GM19397 (cell line): ENCODE measurements around the gene PATL2.
"Not testable (repeated sequence)": the region's sequence is repeated elsewhere in the genome, so short reads cannot be mapped to it uniquely, and the experiment has no call there.

Source experiments
- ATAC-seq: cut with Tn5 transposase; IDR thresholded peaks from one replicate; pipeline ENCODE4 v1.9.1; 2021; ENCODE audit warnings: mild to moderate bottlenecking, moderate library complexity; ENCODE audit not compliant: unreplicated experiment

The PATL2 gene

DNA sequence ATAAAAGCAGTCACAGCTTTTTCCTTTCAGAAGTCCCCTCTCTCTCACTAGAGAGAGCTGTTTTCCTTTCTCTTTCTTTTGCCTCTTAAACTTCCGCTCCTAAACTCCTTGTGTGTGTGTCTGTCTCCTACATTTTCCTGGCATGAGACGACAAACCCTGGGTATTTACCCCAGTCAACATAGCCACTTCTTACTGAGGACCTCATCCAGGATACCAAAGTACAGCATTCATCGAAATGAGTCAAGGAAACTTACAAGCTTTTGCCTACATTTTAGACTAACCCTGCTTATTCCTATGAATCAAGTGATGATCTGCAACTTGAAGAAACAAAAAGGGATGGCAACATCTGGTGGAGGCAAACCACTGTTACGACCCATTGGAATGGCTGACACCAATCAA is 16.7 kb downstream of the PATL2 start:
- no peak for ATAC-seq

DNA sequence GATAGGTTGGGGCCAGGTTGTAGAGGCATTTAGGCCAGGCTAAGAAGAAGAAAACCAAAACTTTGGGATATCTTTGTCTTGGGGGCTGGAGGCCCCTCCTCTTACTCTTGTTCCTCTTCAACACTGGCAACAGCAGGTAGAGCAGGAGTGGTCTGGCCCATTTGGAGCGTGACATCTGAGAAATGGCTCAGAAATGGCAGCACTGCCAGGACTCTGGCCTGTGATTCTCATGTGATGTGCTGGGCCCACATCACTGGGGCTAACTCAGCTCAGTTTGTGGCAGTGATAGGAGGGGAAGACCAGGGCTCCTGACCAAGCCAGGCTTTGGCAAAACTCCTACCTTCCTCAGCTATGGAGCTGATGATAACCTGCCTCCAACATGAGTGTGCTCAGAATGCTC is 18.5 kb downstream of the PATL2 start:
- no peak for ATAC-seq

DNA sequence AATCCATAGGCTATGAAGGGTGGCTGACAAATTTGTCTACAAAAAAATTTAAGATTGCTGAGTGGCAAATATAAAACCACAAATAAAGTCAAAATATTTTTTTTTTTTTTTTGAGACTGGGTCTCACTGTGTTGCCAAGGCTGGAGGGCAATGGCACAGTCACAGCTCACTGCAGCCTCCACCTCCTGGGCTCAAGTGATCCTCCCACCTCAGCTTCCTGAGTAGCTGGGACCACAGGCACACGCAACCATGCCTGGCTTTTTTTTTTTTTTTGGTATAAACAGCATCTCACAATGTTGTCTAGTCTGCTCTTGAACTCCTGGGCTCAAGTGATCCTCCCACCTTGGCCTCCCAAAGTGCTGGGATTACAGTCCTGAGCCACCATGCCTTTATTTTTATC is 20.9 kb downstream of the PATL2 start:
- ATAC-seq, result not testable (repeated sequence)

DNA sequence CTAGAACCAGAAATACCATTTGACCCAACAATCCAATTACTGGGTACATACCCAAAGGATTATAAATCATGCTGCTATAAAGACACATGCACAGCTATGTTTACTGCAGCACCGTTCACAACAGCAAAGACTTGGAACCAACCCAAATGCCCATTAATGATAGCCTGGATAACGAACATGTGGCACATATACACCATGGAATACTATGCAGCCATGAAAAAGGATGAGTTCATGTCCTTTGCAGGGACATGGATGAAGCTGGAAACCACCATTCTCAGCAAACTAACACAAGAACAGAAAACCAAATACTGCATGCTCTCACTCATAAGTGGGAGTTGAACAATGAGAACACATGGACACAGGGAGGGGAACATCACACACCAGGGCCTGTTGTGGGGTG is 21.8 kb downstream of the PATL2 start:
- ATAC-seq, result not testable (repeated sequence)

DNA sequence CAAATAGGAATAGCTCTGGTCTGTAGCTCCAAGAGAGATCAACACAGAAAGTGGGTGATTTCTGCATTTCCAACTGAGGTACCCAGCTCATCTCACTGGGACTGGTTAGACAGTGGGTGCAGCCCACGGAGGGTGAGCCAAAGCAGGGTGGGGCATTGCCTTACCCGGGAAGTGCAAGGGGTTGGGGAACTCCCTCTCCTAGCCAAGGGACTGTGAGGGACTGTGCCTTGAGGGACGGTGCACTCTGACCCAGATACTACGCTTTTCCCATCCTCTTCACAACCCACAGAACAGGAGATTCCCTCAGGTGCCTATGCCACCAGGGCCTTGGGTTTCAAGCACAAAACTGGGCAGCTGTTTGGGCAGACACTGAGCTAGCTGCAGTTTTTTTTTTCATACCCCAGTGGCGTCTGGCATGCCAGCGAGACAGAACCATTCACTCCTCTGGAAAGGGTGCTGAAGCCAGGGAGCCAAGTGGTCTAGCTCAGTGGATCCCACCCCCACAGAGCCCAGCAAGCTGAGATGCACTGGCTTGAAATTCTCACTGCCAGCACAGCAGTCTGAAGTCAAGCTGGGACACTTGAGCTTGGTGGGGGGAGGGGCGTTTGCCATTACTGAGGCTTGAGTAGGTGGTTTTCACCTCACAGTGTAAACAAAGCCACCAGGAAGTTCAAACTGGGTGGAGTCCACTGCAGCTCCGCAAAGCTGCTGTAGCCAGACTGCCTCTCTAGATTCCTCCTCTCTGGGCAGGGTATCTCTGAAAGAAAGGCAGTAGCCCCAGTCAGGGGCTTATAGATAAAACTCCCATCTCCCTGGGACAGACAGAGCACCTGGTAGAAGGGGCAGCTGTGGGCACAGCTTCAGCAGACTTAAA is 28.1 kb downstream of the PATL2 start:
- ATAC-seq, result not testable (repeated sequence)

DNA sequence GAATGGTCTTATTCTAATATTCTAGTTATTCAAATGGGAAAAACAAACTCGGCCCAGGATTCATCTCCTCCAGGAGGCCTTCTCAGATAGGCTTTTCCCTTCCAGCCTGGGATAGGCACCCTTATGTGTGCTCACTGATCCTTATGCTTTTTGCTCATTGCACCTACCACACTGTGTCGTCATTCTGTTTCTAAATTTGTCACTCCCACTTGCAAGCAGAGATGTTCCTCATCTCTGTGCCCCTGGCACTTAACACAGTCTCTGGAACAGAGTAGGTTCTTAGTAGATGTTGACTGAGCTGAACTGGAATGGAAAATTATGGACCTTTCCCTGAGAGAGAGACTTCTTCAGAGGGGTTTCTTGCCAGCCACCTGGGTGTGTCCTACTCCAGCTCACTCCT is 28.9 kb downstream of the PATL2 start:
- no peak for ATAC-seq

DNA sequence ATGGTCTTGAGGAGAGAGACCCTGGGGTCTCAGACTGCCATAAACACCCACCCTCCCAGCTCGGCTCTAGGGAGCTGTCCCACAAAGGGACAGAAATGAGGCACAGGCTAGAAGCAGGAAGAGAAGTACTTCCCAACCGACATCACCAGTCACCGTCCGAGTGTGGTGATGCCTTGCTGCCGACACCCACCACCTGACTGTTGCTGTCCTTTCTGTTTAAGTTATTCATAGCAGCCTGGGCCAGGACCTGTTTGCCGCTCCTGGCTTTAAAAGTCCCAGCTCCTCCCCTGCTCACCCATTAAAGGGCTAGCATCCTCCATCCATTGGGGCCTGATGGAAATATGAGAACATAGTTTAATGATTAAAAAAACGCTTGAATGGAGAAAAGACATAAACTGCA is 34.4 kb downstream of the PATL2 start:
- no peak for ATAC-seq

DNA sequence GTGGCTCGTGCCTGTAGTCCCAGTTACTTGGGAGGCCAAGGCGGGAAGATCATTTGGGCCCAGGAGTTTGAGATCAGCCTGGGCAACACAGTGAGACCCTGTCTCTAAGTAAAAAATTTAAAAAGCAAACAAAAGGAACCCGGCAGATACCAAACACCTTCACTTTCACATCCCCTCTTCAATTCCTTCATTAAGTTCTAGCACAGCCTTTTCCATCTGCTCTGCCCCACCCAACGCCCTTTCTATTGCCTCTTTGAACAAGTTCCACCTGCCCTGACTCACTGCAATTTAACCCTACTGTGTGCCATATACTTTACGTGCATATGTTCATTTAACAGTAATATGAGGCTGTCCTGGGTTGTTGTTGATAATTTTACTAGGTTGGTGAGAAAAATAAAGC is 35.2 kb downstream of the PATL2 start:
- no peak for ATAC-seq

DNA sequence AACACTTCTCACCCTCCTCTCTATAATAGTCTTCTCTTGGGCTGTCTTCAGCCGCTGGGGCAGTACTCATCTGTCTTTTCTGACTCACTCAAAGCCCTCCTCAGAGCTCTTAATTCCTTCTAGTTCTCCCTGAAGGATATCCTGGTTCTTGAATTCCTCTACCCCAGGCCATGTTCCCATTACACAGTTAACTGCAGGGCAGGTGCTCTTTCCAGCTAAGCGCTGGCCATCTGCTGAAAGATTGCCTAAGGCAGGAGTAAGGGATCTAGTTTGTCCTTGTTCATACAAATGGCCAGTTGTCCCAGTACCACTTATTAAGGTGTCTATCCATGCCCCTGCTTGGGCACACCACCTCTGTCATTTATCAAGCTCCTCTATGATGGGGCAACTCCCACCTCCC is 37.5 kb downstream of the PATL2 start:
- no peak for ATAC-seq

DNA sequence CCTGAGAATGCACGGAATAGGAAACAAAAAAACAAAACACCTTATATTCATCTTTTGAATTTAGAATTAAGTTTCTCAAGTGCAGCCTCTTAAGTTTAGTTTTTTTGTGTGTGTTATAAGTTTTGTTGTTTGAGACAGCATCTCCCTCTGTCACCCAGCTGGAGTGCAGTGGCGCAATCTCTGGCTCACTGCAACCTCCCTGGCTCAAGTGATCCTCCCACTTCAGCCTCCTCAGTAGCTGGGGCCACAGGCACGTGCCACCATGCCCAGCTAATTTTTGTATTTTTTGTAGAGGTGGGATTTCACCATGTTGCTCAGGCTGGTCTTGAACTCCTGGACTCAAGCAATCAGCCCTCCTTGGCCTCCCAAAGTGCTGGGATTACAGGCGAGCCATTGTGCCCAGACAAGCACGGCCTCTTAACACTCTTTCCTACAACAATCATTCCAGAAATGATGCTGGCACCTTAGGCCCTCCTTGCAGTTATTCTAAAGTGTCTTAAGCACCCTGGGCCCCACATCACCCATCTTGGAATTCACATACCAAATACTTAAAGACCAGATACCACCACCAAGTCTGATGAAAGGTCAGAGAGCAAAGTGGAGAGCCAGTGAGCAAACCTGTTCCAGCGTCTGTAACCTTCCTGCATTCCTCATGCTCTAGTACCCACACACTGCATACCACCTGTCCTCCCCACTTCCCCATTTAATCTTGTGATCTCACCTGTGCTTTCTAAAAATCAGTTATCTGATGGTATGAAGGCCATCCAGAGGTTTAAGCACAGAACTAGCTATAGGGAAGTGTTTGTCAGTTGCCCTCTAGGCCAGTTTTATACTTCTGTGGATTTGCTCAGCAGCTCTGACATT is 40.8 kb downstream of the PATL2 start:
- no peak for ATAC-seq

DNA sequence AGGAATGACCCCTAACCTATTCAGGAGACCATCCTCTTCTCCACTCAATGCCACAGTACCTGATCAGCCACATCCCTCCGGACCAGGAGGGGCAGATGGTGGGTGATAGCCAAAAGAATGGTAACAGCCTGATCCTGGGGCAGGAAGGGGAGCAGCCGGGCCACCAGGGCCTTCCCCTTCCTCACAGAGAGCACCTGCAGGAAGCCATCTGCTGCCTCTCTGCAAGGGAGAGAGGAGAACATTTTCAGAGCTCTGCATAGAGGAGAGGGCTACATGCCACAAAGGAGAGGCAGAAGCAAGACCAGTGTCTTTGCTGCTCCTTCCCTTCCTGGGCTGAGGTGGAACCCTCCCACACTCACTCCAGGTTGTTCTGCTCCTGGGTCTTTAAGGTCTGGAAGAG is 42.2 kb downstream of the PATL2 start:
- no peak for ATAC-seq

DNA sequence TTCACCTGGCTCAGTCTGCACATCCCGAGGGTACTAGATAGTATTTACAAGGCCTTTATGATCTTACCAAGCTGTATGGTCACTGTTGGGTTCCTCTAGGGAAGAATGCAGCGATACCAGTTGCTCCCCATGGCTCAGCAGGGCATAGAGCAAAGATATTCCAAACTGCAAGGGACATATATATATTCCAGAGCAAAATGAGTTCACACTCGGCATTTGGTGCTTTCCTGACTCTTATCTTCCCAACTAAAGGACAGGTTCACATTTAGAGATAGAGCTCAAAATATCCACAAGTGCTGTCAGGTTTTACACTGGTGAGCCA is 44.1 kb downstream of the PATL2 start:
- no peak for ATAC-seq

DNA sequence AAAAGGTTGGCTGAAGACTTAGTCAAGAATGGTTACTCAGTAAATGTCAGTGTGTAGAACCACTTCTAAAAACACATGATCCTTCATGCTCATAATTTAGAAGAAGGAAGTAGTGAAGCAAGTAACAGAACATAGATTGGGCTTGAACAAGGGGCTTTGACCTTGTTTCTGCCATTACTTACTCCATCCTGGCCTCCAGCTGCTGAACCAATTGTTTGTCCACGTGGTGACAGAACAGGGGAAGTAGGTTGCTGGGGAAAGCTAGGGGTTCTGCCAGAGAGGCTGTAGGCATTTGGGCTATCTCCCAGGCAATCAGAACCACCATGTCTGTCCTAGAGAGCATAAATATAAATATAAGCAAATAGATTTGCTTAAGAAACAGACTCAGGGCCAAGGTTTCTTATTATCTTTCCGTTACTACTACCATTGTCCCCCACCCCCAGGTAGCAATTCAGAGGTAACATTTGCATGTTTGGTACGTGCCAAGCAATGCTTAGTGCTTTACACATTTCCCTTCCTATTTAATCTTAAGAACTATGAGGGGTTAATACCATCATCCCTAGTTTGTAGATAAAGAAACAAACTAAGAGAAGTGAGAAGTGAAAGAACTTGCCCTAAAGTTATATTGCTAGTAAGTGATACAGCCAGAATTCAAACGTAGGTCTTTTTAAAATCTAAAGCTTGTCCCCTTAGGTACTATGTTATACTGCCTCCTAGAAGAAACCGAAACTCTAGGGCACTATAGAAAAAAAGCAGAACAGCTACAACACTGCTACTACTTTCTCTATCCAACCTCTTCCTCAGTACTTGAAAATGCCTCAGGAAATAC is 44.7 kb downstream of the PATL2 start:
- no peak for ATAC-seq

DNA sequence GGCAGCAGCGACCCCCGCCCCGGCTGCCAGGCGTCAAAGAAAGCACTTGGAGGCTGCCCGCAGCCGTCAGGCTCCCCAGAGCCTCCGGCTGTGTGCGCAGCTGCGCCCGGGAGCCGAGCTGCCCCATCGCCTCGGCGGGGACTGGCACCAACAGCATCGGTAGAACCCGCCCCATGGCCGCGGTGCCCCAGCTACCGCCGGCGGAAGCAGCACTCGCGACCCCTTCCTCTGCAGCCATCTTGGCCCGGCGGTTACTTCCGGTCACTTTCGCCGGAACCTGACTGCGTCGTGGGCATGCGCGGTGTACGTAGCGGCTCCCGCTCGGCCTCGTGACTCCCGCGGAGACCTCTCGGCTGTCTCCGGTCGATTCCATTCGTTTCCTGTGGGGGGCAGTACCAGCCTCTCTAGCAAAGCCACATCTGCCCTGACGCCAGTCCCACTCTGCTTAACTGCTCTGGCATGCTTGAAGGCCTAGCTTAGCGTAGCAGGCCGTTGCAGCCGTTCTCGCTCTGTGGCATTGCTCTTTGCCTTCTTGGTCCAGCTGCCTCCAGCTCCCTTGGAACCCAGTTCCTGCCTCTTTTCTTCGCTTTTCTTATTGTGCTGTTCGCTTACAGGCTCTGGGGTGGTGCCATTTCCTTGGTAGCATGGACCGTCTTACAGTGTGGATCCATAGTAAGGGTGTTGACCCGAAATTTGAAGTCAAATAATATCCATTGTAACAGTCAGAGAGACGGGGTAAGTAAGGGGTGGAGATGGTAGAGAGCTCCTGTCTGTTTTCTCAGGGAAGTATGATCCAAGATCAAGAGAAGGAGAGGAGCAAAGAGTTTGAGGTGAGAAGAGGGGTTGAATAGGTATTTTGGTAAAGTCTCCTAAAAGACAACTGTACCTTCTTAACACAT is 47.5 kb downstream of the PATL2 start, which contains the start of gene SPG11:
Gene SPG11 (minus strand): TSS at position 253 of the 899 bp plus-strand sequence. CDS start 15 bp downstream, at position 238.
- ATAC-seq, result peak; percentile 83

DNA sequence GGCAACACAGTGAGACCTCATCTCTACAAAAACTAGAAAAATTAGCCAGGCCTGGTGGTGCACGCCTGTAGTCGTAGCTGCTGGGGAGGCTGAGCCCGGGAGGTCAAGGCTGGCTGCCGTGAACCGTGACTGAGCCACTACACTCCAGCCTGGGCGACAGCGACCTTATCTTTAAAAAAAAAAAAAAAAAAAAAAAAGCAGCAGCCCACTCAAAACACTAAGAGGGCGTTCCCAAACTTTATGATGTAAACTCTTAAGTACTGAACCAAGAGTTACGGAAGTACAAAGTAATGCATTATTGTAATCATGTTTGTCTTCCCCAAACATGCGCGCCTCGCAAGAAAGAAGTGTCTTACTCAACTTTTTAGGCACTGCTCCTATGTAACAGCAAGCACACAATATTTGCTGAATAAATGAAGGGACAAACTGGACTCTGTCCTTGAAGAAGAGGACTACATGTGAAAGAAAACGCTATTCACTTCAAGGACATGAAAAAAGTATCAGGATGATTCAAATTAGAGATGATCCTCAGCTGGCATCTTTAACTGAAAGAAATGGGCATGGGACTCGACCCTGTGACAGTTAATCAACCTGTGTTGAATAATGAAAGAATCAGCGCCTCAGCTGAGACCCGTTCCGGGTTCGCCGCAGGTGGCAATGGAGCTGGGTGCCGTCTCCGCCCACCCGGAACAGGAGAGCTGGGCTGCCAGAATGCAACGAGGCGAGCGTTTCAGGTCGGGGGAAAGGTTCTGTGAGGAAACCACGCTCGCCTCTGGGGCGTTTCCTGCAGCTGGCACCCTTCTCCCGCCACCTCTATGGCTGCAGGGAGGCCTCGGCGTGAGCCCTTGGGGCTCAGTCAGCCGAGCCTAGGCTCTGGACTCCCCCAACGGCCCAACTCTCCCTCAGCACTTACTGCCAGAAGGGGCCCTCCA is 48.4 kb downstream of the PATL2 start:
- peak; percentile 47 for ATAC-seq

DNA sequence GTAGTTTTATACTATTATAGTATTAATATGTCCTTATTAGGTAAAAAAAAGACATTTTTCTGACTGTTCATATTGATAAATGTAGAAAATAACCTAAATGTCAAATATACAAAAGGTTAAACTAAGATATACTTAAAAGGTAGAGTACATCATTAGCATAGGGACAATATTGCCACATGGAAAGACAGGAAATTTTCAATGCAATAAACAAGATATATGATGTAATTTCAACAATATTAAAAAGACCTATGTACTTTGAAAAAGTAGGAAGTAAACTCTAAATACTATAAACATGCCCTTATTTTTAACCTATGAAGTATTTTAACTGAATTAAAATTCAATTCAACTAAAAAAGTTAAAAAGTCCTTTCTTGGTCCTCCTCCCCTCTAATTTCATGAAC is 49.5 kb downstream of the PATL2 start:
- ATAC-seq, result no peak

DNA sequence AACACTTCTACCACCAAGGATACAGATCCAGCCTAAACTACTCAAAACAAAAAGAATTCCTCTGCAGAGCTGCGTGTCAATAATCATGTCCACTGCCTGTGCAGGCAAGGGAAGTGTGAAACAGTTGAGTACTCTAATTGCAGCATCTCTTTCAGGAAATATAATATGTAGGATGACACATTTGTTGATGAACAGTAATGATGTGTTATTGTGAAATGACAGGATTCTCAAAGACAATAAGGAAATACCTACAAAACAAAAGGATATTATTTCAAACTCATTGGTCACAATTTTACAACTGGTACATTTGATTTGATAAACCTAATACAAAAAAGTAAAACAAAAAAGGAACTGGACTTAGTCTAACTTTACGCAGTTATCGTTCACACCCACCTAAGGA is 52.1 kb downstream of the PATL2 start:
- no peak for ATAC-seq

DNA sequence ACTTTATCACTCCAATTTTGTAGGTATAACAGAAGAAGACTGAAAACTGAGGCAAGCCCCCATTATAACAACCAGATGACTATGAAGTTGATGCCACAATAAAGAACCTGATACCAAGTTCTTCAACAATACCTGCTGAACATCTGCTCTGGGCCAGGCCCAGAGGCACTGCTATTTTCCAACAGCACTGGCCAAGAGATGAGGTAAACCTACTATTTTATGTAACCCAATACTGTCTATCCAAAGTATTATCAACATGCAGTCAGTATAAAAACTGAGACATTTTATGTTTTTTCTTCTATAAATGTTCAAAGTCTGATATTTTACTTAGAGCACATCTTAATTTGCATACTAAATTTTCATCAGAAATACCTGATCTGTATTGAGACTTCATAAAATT is 53.7 kb downstream of the PATL2 start:
- no peak for ATAC-seq

DNA sequence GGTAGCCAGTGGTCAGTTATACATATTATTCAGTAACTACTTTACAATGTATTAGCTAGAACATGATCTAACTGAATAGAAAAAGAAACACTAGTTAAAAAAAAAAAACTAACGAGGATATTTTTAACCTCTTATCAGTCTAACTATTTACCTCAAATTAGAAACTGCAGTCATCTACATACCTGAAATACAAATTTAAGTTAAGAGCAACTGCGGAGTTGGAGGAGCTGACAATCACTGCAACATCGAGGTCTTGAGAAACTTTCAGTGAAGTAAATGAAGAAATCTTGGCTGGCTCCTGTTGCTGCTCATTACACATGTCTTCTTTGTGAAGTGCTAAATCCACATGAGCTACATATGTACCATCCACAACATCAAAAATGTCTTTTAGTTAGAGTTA is 54.2 kb downstream of the PATL2 start:
- no peak for ATAC-seq
